Thyroid gland (tissue), 4 donors: Measurements from ENCODE around the gene PITRM1.

Experiments used
- POLR2A ChIP-seq, 2 donors: fragments of 450-650 bp; IDR thresholded peaks; one replicate each; pipeline ENCODE4 v1.6.1; 2017; ENCODE audit warnings: antibody characterized with exemption in 2 of 2, mild to moderate bottlenecking in 2 of 2, moderate library complexity in 1 of 2
- TF ChIP-seq, protein P1 (sequence below), 6 experiments: fragments of 200-600 bp in 3 of 6; fragments of 450-650 bp in 3 of 6; sonication (generic) in 3 of 6; IDR thresholded peaks; one replicate each; pipeline ENCODE4 v1.5.1; 2016 to 2019; ENCODE audit warnings: antibody characterized with exemption in 6 of 6, mild to moderate bottlenecking in 2 of 6, inconsistent platforms in 1 of 6, moderate library complexity in 1 of 6

DNA sequence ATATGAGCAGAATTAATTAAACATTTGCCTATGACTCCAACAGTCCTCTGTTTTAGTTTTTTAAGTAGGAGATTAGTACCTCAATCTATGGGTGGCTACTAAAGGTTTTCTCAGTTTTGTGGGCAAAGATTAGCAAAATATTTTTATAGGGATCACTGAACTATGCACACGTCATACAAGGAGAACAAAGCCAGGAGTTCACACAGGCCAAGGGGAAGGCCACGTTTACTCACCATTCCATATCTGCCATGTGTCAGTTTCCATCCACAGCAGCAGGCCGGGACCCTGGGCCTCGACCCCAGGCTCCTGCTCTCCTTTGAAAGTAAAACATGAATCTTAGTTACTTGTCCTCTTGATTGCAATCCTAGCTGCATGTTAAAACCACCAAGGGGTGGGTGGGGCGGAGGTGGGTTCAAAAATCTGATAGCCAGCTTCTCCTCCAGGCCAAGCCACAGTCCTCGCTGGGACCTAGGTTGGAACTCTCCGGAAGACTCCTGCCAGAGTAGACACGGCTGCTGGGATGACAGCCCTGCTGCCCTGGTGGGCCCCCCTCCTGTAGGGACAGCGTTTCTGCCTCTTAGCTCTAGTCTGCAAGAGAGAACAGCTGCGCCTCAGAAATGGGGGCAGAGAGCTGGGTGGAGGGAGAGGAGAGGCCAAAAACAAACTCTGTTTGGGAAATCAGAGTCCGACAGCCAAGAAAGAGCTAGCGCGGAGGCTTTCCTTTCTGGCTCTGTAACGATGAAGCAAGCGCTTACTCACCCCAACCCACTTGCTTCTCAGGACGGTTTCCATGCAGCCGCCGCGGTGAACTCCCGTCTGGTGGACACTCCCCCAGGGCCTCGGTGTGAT is 35.6 kb downstream of the PITRM1 start:
- TF ChIP-seq, protein P1, sequence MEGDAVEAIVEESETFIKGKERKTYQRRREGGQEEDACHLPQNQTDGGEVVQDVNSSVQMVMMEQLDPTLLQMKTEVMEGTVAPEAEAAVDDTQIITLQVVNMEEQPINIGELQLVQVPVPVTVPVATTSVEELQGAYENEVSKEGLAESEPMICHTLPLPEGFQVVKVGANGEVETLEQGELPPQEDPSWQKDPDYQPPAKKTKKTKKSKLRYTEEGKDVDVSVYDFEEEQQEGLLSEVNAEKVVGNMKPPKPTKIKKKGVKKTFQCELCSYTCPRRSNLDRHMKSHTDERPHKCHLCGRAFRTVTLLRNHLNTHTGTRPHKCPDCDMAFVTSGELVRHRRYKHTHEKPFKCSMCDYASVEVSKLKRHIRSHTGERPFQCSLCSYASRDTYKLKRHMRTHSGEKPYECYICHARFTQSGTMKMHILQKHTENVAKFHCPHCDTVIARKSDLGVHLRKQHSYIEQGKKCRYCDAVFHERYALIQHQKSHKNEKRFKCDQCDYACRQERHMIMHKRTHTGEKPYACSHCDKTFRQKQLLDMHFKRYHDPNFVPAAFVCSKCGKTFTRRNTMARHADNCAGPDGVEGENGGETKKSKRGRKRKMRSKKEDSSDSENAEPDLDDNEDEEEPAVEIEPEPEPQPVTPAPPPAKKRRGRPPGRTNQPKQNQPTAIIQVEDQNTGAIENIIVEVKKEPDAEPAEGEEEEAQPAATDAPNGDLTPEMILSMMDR (IDR thresholded peaks at IDR 0.05) = no peak
- no peak for TF ChIP-seq POLR2A (IDR thresholded peaks at IDR 0.05)
